ENCODE data around the gene PSME2.

GRCh38 chr14:24160850-24161804, 14.7 kb upstream of the PSME2 start, which contains the start of gene IRF9:
- TF ChIP-seq POLR2A (IDR thresholded peaks at IDR 0.05; ENCODE audit: low read length) (peak; percentile 88), GATA1 (IDR thresholded peaks at IDR 0.05; ENCODE audit: low read depth, low read length) (no peak)
